Cardiac fibroblast (primary cell): ENCODE results near the gene CEP350.

ENCODE experiments used
- DNase-seq, 2 donors: peaks; one replicate each; pipeline versions ENCODE4 v3.0.0 to v3.0.0-alpha.2; 2010; ENCODE audit warnings: low read depth in 2 of 2
- H3K4me3 ChIP-seq, 2 donors: replicated peaks in 1 of 2; 1 replicate in 1 of 2; 2 replicates in 1 of 2; pipeline ENCODE4 v1.5.1; 2011; ENCODE audit warnings: low read depth in 2 of 2, low read length in 2 of 2, mild to moderate bottlenecking in 2 of 2, moderate library complexity in 1 of 2
- CTCF ChIP-seq: IDR thresholded peaks from one replicate; pipeline ENCODE4 v1.5.1; 2011; ENCODE audit warnings: low read depth, mild to moderate bottlenecking, low read length, inconsistent platforms

Gene CEP350

DNA sequence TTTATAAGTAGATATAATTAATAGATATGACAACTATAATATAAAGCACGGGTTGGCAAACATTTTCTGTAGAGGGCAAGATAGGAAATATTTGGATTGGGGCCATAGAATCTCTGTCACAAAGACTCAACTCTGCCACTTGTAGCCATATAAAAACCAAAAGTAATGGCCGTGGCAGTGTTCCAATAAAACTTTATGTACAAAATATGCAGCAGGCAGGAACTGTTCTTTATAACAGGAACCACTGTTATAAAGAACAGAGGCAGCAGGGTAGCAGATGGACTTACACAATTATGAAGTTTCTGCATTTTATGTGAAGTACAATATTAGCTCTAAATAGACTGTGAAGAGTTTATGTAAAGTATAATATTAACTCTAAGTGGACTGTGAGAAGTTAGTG lies 183.2 kb downstream of the CEP350 start:
- TF ChIP-seq CTCF: no peak
- DNase-seq: no peak
- no peak overlapping the region for H3K4me3 ChIP-seq

DNA sequence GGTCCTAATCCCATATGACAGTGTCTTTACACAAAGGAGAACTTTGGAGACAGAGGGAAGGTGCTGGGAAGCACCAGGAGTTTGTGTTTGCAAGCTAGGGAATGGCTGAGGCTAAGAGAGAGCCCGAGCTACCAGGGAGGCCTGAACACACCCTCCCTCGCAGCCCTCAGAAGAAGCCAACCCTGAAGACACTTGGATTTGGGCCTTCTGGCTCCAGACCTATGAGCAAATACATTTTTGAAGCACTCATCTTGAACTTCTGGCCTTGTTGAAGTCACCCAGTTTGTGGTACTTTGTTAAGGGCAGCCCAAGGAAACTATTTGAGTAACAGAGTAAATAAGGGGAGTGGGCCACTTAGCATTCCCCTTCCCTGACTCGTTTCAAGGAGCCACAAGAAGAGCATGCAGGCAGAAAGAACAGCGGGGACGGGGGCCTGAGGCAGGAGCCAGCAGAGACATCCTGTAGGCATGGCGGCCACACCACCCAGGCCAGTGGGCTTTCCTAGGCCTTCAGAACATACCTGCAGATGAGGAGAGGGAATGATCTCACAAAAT lies 186.8 kb downstream of the CEP350 start:
- TF ChIP-seq CTCF: no peak
- DNase-seq: no peak
- no peak overlapping the region for H3K4me3 ChIP-seq

GRCh38 chr1:180143359-180143758 lies 188.7 kb downstream of the CEP350 start:
- no peak for TF ChIP-seq CTCF
- no peak for DNase-seq
- no peak overlapping the region for H3K4me3 ChIP-seq

DNA sequence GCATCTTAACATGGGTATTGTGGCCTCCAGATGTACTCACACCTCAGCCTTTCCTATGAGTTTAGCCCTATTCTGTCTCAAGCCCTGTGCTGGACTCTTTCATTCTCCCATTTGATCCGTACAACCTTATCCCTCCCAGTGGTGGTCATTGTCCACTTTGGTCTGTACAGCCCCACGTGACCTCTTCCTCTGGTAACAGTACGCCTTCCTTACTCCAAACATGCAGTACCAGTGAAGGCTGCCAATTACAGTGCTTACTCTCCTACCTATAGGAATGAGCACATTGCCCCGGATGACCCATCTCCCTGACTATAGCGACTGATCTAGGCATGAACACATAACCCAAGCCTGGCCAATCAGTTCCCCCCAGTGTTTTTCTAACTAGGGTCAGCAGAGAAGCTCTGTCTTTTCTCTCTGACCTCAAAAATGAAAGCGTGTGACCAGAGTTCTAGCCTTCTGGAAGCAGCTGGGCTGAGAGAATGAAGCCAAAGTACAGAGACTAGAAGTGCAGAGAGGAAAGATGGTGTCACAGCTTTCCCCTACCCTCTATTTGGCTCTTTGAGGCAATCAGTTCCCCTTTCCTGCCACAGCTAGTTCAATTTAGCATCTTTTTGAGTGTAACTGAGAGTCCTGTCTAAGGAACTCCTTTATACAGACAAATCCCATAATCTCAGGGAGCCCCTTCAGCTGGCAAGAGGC lies 190.2 kb downstream of the CEP350 start:
- H3K4me3 ChIP-seq: no peak overlapping the region
- DNase-seq: no peak
- TF ChIP-seq CTCF: no peak

DNA sequence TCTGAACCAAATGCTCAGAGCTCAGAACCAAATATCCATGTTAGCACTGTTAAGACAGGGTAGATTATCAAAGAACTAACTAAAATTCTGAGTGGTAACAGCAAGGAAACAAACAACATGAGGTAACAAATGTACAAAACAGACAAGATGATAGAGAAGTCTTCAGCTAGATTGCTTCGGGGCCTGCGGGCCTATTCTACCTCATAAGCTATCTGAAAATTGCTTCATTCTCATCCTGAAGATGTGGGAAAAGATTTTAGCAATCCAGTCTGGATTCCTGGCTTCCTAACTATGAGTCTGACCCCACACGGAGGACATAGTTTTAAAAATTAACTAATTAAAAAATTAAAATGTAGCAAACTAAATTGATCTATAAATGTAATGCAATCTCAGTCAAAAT lies 190.8 kb downstream of the CEP350 start:
- no peak for TF ChIP-seq CTCF

GRCh38 chr1:180150982-180151381 lies 196.4 kb downstream of the CEP350 start:
- H3K4me3 ChIP-seq: no peak overlapping the region
- DNase-seq: peak; percentile 59 to 93
- no peak for TF ChIP-seq CTCF

More for the DNA sequence above, 190.8 kb downstream of the CEP350 start:
- DNase-seq: no peak
- no peak overlapping the region for H3K4me3 ChIP-seq

GRCh38 chr1:180151508-180151907 lies 196.9 kb downstream of the CEP350 start:
- DNase-seq: peak; percentile 82 to 95
- TF ChIP-seq CTCF: no peak
- no peak overlapping the region for H3K4me3 ChIP-seq
